Smooth muscle cell (in vitro differentiated cells): ENCODE measurements around the gene REEP1. TPM values are rescaled to one million over a fixed set of nuclear protein-coding genes. Genes with fewer than 3 reads are reported as not detected.
"Not testable (repeated sequence)": the region's sequence is repeated elsewhere in the genome, so short reads cannot be mapped to it uniquely, and the experiment has no call there.

Experiments used
- DNase-seq: peaks from one replicate; lab custom pipeline; 2025; ENCODE audit not compliant: unreplicated experiment; lab: John Stamatoyannopoulos, UW
- H2AFZ ChIP-seq: fragments of 200-600 bp; sonication (generic); 2 replicates; pipeline ENCODE4 v1.6.0; 2016; ENCODE audit warnings: antibody characterized with exemption, low read depth, mild to moderate bottlenecking
- H3F3A ChIP-seq: fragments of 200-600 bp; sonication (generic); 2 replicates; pipeline ENCODE4 v1.6.0; 2017; ENCODE audit warnings: antibody characterized with exemption, low read depth
- H3K27ac ChIP-seq: fragments of 200-600 bp; sonication (generic); 2 replicates; pipeline ENCODE4 v1.5.1; 2016; ENCODE audit warnings: low read depth, mild to moderate bottlenecking
- H3K27me3 ChIP-seq: fragments of 200-600 bp; sonication (generic); 2 replicates; pipeline ENCODE4 v1.6.1; 2016; ENCODE audit warnings: low read depth, mild to moderate bottlenecking
- H3K36me3 ChIP-seq: fragments of 200-600 bp; sonication (generic); 2 replicates; pipeline ENCODE4 v1.5.1; 2016; ENCODE audit warnings: low read depth
- H3K4me1 ChIP-seq: fragments of 200-600 bp; sonication (generic); 2 replicates; pipeline ENCODE4 v1.5.1; 2016; ENCODE audit warnings: low read depth
- H3K4me2 ChIP-seq: fragments of 200-600 bp; sonication (generic); 2 replicates; pipeline ENCODE4 v1.6.0; 2016; ENCODE audit warnings: mild to moderate bottlenecking
- H3K4me3 ChIP-seq: fragments of 200-600 bp; sonication (generic); 2 replicates; pipeline ENCODE4 v1.5.1; 2016; ENCODE audit warnings: mild to moderate bottlenecking
- H3K79me2 ChIP-seq: fragments of 200-600 bp; sonication (generic); 2 replicates; pipeline ENCODE4 v1.6.0; 2016; ENCODE audit warnings: low read depth, mild to moderate bottlenecking
- H3K9ac ChIP-seq: fragments of 200-600 bp; sonication (generic); 2 replicates; pipeline ENCODE4 v1.6.0; 2016; ENCODE audit warnings: low read depth
- H3K9me3 ChIP-seq: fragments of 200-600 bp; sonication (generic); replicated peaks from 2 replicates; pipeline ENCODE4 v1.5.1; 2016; ENCODE audit warnings: low read depth
- H4K20me1 ChIP-seq: fragments of 200-600 bp; sonication (generic); 2 replicates; pipeline ENCODE4 v1.6.0; 2016; ENCODE audit warnings: low read depth
- WGBS: methylation state at CpG from one replicate; pipeline ENCODE4 v1.1.7; 2016; ENCODE audit warnings: low lambda C conversion rate; 5-methylcytosine and 5-hydroxymethylcytosine counted together
- polyA plus RNA-seq: library from polyadenylated mRNA; unstranded; fragments of >200 nt; fragmentation: Nextera tagmentation; extraction: Ambion mirVana; gene quantifications from 2 replicates; pipeline ENCODE4 v1.2.1, GENCODE V29; 2016
- total RNA-seq: library from RNA; depleted of rRNA; stranded (reverse); fragments of >200 nt; gene quantifications from 2 replicates; pipeline ENCODE4 v1.2.3, GENCODE V29; 2014
- TF ChIP-seq, protein P1 (sequence below): fragments of 200-600 bp; sonication (generic); IDR thresholded peaks from 2 replicates; pipeline ENCODE4 v1.5.1; 2017; ENCODE audit warnings: borderline replicate concordance, mild to moderate bottlenecking, antibody characterized with exemption; ENCODE audit not compliant: insufficient read depth, poor library complexity, severe bottlenecking

REEP1 gene
- total and polyA plus RNA-seq, 2 experiments from 2014 or later = not detected

DNA sequence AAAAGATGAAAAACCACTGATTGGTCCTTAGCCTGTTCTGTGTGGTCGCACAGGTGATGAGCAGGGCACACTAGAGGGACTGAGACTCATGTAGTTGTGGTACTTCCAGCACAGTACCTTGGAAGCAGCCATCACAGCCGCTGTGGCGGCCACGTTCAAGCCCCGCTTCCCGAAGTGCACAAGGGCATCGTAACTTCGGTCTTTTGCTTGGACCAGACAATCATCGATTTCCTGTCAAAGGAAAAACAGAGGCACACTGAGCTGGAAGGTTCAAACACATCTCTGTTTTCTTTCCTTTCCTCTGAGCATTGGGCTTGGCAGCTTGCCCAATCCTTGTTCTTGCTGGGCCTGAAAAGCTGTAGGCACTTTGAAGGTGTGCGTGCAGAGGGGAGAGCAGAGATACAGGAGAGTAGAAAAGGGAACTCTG is 85.6 kb downstream of the REEP1 start:
- no peak overlapping the region for H3K9ac ChIP-seq
- no peaks in the 10 kb centered on the region for H3K79me2 ChIP-seq
- H3K27me3 ChIP-seq = no peaks in the 10 kb centered on the region
- TF ChIP-seq, protein P1, sequence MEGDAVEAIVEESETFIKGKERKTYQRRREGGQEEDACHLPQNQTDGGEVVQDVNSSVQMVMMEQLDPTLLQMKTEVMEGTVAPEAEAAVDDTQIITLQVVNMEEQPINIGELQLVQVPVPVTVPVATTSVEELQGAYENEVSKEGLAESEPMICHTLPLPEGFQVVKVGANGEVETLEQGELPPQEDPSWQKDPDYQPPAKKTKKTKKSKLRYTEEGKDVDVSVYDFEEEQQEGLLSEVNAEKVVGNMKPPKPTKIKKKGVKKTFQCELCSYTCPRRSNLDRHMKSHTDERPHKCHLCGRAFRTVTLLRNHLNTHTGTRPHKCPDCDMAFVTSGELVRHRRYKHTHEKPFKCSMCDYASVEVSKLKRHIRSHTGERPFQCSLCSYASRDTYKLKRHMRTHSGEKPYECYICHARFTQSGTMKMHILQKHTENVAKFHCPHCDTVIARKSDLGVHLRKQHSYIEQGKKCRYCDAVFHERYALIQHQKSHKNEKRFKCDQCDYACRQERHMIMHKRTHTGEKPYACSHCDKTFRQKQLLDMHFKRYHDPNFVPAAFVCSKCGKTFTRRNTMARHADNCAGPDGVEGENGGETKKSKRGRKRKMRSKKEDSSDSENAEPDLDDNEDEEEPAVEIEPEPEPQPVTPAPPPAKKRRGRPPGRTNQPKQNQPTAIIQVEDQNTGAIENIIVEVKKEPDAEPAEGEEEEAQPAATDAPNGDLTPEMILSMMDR = no peak
- no peaks in the 10 kb centered on the region for H4K20me1 ChIP-seq
- H3K4me2 ChIP-seq = no peak overlapping the region
- no peak for DNase-seq
- no peaks in the 10 kb centered on the region for H3F3A ChIP-seq
- H3K36me3 ChIP-seq = no peaks in the 10 kb centered on the region
- H3K9me3 ChIP-seq = no peaks in the 10 kb centered on the region
- no peaks in the 10 kb centered on the region for H3K4me1 ChIP-seq
- no peak overlapping the region for H3K27ac ChIP-seq
- H2AFZ ChIP-seq = no peak overlapping the region
- 96% methylated on average over 10 of the region's 10 CpGs for WGBS
- no peak overlapping the region for H3K4me3 ChIP-seq

DNA sequence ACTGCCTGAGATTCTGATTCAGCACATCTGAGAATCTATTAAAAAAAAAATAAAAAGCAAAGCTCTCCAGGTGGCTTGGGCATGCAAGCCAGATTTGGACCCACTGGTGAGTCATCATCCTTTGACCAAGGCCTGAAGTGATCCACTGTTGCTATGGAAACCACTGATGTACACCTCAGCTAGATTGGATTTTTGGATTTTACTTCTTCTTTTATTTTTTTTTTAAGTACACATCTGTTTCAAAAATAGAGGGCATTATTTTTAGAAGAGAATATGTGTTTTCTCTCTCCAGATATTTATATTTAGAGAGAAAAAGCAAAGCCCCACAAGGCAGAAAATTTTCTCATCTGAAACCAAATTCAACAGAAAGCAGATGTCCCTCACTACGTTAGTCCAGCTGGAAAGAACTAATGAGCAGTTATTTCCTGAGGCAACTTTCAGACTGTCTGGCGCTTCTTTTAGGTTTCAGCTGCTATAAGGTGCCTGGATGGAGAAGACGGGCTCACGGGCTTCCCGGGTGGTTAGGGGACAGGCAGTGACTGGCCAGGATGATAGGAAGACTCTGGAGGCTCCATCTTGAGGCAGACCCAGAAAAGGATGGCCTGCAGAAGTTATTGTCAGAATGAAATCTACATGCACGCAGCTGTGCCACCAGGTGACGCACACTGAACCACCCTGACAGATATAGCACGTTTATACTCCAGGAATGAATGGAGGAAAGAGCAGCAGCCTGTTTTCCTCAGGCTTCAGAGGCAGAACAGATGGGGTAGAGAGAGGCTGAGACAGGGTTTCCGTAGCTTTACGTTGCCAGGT is 87.6 kb downstream of the REEP1 start:
- no peak for DNase-seq
- Histone ChIP-seq H3K9me3 (no peaks in the 10 kb centered on the region), H3K4me3 (no peak overlapping the region), H4K20me1 (no peaks in the 10 kb centered on the region), H3K27ac (no peak overlapping the region), H3K79me2 (no peaks in the 10 kb centered on the region), H3K9ac (no peak overlapping the region), H2AFZ (no peak overlapping the region), H3F3A (no peaks in the 10 kb centered on the region), H3K4me1 (no peaks in the 10 kb centered on the region), H3K4me2 (no peak overlapping the region), H3K36me3 (no peaks in the 10 kb centered on the region), H3K27me3 (no peaks in the 10 kb centered on the region)
- TF ChIP-seq, protein P1 = no peak
- WGBS = 85% methylated on average over 10 of the region's 10 CpGs

DNA sequence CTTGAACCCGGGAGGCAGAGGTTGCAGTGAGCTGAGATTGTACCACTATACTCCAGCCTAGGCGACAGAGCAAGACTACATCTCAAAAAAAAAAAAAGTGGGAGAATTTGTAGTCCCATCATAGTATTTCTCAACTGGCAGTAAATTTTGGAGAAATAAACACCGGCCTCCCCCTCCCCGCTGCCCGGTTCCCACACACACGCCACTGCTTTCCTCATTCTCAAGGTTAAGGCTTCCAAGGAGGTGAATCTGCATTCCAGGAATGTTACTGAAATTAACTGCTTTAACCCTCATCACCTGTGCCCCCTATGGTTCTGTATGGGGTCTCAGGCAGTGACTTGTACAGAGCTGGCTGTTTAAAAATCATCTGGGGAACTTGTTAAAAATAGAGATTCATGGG is 88.2 kb downstream of the REEP1 start:
- Histone ChIP-seq H4K20me1 (no peaks in the 10 kb centered on the region), H3K27me3 (no peaks in the 10 kb centered on the region), H3K9ac (no peak overlapping the region), H3K4me2 (no peak overlapping the region), H3K4me1 (no peaks in the 10 kb centered on the region), H3K36me3 (no peaks in the 10 kb centered on the region), H2AFZ (no peak overlapping the region), H3K27ac (no peak overlapping the region), H3K9me3 (no peaks in the 10 kb centered on the region), H3K4me3 (no peak overlapping the region), H3F3A (no peaks in the 10 kb centered on the region), H3K79me2 (no peaks in the 10 kb centered on the region)
- 90% methylated on average over 6 of the region's 6 CpGs for WGBS
- TF ChIP-seq, protein P1 = no peak
- DNase-seq = no peak

DNA sequence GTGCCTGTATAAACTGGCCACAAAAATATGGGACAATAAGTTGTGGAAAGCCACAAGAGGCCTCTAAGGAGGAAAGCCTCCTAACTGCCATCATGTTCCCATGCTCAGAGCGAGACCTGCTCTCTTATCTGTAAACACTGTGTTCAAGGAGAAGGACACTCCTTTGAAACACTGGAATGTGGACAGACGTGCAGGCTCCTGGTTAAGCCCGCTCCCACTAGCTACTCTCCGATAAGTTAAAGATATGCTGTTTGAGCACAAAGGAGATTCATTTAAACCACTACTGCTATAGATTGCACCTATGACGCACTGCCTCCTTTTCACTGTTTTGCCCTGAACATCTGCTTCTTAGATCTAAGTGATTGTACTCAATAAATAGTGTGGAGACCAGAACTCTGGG is 92.2 kb downstream of the REEP1 start:
- H3K9me3 ChIP-seq, H3F3A ChIP-seq, H4K20me1 ChIP-seq: not testable (repeated sequence)

DNA sequence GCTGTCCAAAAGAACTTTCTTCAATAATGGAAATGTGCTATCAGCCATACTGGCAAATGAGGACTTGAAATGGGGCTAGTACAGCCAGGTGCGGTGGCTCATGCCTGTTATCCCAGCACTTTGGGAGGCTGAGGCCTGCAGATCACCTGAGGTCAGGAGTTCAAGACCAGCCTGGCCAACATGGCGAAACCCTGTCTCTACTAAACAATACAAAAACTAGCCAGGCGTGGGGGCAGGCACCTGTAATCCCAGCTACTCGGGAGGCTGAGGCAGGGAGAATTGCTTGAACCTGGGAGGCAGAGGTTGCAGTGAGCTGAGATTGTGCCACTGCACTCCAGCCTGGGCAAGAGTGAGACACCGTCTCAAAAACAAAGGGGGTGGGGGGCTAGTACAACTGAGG is 92.6 kb downstream of the REEP1 start:
- H3K4me3 ChIP-seq, H2AFZ ChIP-seq, H4K20me1 ChIP-seq, H3F3A ChIP-seq, H3K9ac ChIP-seq, H3K27ac ChIP-seq, DNase-seq, H3K79me2 ChIP-seq, H3K9me3 ChIP-seq, H3K36me3 ChIP-seq, H3K4me1 ChIP-seq, H3K27me3 ChIP-seq, H3K4me2 ChIP-seq: not testable (repeated sequence)
- WGBS = 92% methylated on average over 5 of the region's 5 CpGs

More for the DNA sequence above, 92.2 kb downstream of the REEP1 start:
- H3K27ac ChIP-seq, H3K79me2 ChIP-seq, DNase-seq, H3K27me3 ChIP-seq, H3K36me3 ChIP-seq, H2AFZ ChIP-seq, H3K4me1 ChIP-seq, H3K9ac ChIP-seq, H3K4me3 ChIP-seq, H3K4me2 ChIP-seq: not testable (repeated sequence)
- 63% methylated on average over 5 of the region's 5 CpGs for WGBS
